OCI-LY7 (cell line): ENCODE measurements around the gene PCBP3. TPM values are rescaled to one million over a fixed set of nuclear protein-coding genes. Genes with fewer than 3 reads are reported as not detected.

Source experiments
- BruUV-seq: library from RNA; stranded (reverse); fragments of 400-500 nt; replicated peaks from 2 replicates; lab custom pipeline; 2021; lab: Mats Ljungman, UMichigan
- CTCF ChIA-PET: fragments of 300-600 bp; sonication (Branson Sonifier 250); formaldehyde crosslinking; loops from one replicate; lab custom pipeline; 2022; ENCODE audit warnings: antibody characterized with exemption; ENCODE audit not compliant: unreplicated experiment; lab: Charles Lee
- POLR2A ChIA-PET: fragments of 300-600 bp; sonication (Branson Sonifier 250); formaldehyde crosslinking; loops from one replicate; lab custom pipeline; 2022; ENCODE audit warnings: antibody characterized with exemption; lab: Charles Lee
- DNase-seq: peaks from one replicate; pipeline ENCODE4 v3.0.0-alpha.2; 2015; ENCODE audit warnings: low spot score
- H2AFZ ChIP-seq: fragments of 200-600 bp; sonication (generic), shearing (Covaris generic); 2 replicates; pipeline ENCODE4 v1.6.1; 2014; ENCODE audit warnings: mild to moderate bottlenecking, antibody characterized with exemption, low read length, moderate library complexity
- H3K27ac ChIP-seq: fragments of 200-600 bp; sonication (generic); 2 replicates; pipeline ENCODE4 v1.5.1; 2014; ENCODE audit warnings: mixed run types, low read depth, mild to moderate bottlenecking, moderate library complexity, low read length, inconsistent platforms; ENCODE audit not compliant: poor library complexity, severe bottlenecking
- H3K36me3 ChIP-seq: fragments of 200-600 bp; sonication (generic); 2 replicates; pipeline ENCODE4 v1.6.1; 2014; ENCODE audit warnings: mild to moderate bottlenecking, antibody characterized with exemption, low read length, moderate library complexity, mixed read lengths; ENCODE audit not compliant: insufficient read depth
- H3K4me1 ChIP-seq: fragments of 200-600 bp; sonication (generic); 2 replicates; pipeline ENCODE4 v1.5.1; 2014; ENCODE audit warnings: mild to moderate bottlenecking, low read length; ENCODE audit not compliant: insufficient read depth, poor library complexity, severe bottlenecking
- H3K4me2 ChIP-seq: fragments of 200-600 bp; sonication (generic); 2 replicates; pipeline ENCODE4 v1.6.1; 2014; ENCODE audit warnings: mild to moderate bottlenecking, low read length
- H3K4me3 ChIP-seq: fragments of 200-600 bp; sonication (generic); 2 replicates; pipeline ENCODE4 v1.5.1; 2014; ENCODE audit warnings: mild to moderate bottlenecking, low read depth, low read length; ENCODE audit not compliant: poor library complexity, severe bottlenecking
- H3K79me2 ChIP-seq: fragments of 200-600 bp; sonication (generic); 2 replicates; pipeline ENCODE4 v1.6.1; 2016; ENCODE audit warnings: low read depth, mild to moderate bottlenecking, low read length, moderate library complexity, mixed read lengths; ENCODE audit not compliant: insufficient read depth
- H3K9me2 ChIP-seq: fragments of 200-600 bp; sonication (generic); 2 replicates; pipeline ENCODE4 v1.6.1; 2016; ENCODE audit warnings: mild to moderate bottlenecking, low read length, mixed read lengths; ENCODE audit not compliant: insufficient read depth
- H3K9me3 ChIP-seq: fragments of 200-600 bp; sonication (generic); 2 replicates; pipeline ENCODE4 v1.6.1; 2014; ENCODE audit warnings: mild to moderate bottlenecking, mixed run types, low read length, mixed read lengths
- H4K20me1 ChIP-seq: fragments of 200-600 bp; sonication (generic); 2 replicates; pipeline ENCODE4 v1.6.1; 2014; ENCODE audit warnings: mild to moderate bottlenecking, antibody characterized with exemption, low read length, moderate library complexity, mixed read lengths; ENCODE audit not compliant: insufficient read depth
- EZH2phosphoT487 ChIP-seq: fragments of 200-600 bp; sonication (generic); IDR thresholded peaks from 2 replicates; pipeline ENCODE4 v1.6.1; 2018; ENCODE audit warnings: low read depth, borderline replicate concordance, mild to moderate bottlenecking, mixed run types, antibody characterized with exemption, low read length, moderate library complexity, mixed read lengths
- intact Hi-C: fragments of 100-400 bp; cut with micrococcal nuclease; formaldehyde crosslinking; loops from one replicate; pipeline ENCODE4 v1.10.0; 2022; ENCODE audit not compliant: unreplicated experiment
- total RNA-seq, 2 experiments: library from RNA; depleted of rRNA in 1 of 2; stranded (reverse); fragments of >200 nt in 1 of 2; shearing (Covaris generic) in 1 of 2; gene quantifications; 2 replicates each; pipeline ENCODE4 v1.2.3, GENCODE V29; 2014 to 2022
- TF ChIP-seq, protein P1 (sequence below): fragments of 200-600 bp; sonication (generic); conservative IDR thresholded peaks from 2 replicates; pipeline ENCODE4 v1.5.1; 2014; ENCODE audit warnings: mild to moderate bottlenecking, antibody characterized with exemption, low read length, moderate library complexity, mixed read lengths

PCBP3 gene
- total RNA-seq, 2 experiments from 2014 or later = 0.61 TPM; not detected in 1

DNA sequence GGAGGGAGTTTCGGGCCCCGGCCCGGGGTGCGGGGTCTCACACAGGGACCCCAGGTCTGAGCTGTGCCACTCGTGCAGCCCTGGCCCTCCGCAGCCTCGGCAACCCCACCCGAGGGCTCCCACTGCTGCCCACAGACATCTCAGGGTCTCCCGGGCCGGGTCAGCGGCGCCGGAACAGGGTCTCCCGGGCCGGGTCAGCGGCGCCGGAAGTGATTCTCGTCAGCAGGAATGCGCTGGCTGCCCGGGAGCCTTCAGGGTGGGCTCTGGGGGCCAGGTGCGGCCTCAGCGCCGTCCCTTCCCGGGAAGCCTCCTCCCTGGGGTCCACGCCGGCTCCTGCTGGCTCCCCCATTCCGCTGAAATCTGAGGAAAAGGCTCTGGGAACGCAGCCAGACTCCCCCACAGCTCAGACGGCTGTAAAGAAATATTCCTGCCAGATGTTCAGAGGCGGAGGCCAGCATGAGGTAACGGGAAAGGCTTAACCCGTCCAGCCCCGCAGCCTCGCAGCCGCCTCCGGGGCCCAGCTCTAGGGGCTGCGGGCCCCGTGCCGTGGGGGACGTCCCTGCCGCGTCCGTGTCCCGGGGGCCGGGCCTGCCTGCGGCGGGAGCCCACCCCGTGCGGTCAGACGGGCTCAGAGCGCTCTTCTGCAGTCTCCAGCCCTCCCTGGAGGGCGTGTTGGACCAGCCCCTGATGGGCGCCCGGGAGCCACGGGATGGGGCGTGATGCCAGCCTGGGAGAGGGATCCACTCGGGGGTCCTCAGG, 329.4 kb downstream of the PCBP3 start:
- no peaks in the 10 kb centered on the region for H3K79me2 ChIP-seq
- H3K9me3 ChIP-seq = no peaks in the 10 kb centered on the region
- no peak overlapping the region for H3K27ac ChIP-seq
- no TSS peak for BruUV-seq
- no peaks in the 10 kb centered on the region for H3K9me2 ChIP-seq
- intact Hi-C loops = no loop called here
- H4K20me1 ChIP-seq = no peaks in the 10 kb centered on the region
- H3K4me3 ChIP-seq = no peak overlapping the region
- no peak for DNase-seq
- no peak overlapping the region for H3K4me2 ChIP-seq
- ChIA-PET CTCF (no interaction called here), POLR2A (no interaction called here)
- TF ChIP-seq EZH2phosphoT487 = no peak
- TF ChIP-seq, protein P1, sequence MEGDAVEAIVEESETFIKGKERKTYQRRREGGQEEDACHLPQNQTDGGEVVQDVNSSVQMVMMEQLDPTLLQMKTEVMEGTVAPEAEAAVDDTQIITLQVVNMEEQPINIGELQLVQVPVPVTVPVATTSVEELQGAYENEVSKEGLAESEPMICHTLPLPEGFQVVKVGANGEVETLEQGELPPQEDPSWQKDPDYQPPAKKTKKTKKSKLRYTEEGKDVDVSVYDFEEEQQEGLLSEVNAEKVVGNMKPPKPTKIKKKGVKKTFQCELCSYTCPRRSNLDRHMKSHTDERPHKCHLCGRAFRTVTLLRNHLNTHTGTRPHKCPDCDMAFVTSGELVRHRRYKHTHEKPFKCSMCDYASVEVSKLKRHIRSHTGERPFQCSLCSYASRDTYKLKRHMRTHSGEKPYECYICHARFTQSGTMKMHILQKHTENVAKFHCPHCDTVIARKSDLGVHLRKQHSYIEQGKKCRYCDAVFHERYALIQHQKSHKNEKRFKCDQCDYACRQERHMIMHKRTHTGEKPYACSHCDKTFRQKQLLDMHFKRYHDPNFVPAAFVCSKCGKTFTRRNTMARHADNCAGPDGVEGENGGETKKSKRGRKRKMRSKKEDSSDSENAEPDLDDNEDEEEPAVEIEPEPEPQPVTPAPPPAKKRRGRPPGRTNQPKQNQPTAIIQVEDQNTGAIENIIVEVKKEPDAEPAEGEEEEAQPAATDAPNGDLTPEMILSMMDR = no peak
- H3K4me1 ChIP-seq = no peaks in the 10 kb centered on the region
- H3K36me3 ChIP-seq = no peaks in the 10 kb centered on the region
- H2AFZ ChIP-seq = no peak overlapping the region

DNA sequence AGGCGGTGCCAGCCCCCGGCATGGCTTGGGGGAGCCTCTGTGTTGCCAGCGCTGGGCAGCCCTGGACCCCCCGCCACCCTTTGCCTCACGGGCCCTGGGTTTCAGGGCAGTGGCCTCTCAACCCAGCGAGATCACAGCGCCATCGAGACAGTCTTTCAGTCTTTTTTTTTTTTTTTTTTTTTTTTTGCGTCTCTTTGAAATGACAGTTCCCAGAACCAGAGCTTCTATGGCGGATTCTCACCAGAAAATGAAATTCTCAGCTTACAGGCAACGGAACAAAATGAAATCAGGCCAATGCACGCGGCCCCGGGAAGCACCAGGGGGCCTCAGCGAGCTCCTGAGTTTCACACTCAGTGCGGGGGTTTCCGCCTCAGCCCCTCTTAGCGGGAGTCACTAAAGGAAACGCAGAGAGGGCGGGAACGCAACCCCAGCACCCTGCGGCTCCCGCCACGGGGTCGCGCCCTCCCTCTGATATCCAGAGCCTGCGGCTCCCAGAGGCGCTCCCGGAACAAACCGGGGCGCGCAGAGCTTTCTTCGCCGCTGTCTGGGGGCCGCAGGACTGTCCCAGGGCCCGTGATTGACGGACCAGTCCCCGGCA, 330.0 kb downstream of the PCBP3 start:
- Histone ChIP-seq H3K9me3 (no peaks in the 10 kb centered on the region), H3K36me3 (no peaks in the 10 kb centered on the region), H2AFZ (no peak overlapping the region), H3K9me2 (no peaks in the 10 kb centered on the region), H4K20me1 (no peaks in the 10 kb centered on the region), H3K79me2 (no peaks in the 10 kb centered on the region), H3K4me1 (no peaks in the 10 kb centered on the region), H3K4me3 (no peak overlapping the region), H3K4me2 (no peak overlapping the region), H3K27ac (no peak overlapping the region)
- no peak for DNase-seq
- CTCF ChIA-PET = no interaction called here
- POLR2A ChIA-PET = no interaction called here
- TF ChIP-seq, protein P1 = peak; percentile 60
- TF ChIP-seq EZH2phosphoT487 = no peak
- intact Hi-C loops = no loop called here
- BruUV-seq = no TSS peak
